Activated naive CD8-positive, alpha-beta T cell treated with anti-CD3 and anti-CD28 coated beads, Interleukin-2, amount 50 U/mL, for 16 hours (primary cell): ENCODE data around the gene PDRG1.

Experiments used
- DNase-seq: peaks from one replicate; pipeline ENCODE4 v3.0.0-alpha.2; 2020; ENCODE audit warnings: low read depth, low spot score

The PDRG1 gene

DNA sequence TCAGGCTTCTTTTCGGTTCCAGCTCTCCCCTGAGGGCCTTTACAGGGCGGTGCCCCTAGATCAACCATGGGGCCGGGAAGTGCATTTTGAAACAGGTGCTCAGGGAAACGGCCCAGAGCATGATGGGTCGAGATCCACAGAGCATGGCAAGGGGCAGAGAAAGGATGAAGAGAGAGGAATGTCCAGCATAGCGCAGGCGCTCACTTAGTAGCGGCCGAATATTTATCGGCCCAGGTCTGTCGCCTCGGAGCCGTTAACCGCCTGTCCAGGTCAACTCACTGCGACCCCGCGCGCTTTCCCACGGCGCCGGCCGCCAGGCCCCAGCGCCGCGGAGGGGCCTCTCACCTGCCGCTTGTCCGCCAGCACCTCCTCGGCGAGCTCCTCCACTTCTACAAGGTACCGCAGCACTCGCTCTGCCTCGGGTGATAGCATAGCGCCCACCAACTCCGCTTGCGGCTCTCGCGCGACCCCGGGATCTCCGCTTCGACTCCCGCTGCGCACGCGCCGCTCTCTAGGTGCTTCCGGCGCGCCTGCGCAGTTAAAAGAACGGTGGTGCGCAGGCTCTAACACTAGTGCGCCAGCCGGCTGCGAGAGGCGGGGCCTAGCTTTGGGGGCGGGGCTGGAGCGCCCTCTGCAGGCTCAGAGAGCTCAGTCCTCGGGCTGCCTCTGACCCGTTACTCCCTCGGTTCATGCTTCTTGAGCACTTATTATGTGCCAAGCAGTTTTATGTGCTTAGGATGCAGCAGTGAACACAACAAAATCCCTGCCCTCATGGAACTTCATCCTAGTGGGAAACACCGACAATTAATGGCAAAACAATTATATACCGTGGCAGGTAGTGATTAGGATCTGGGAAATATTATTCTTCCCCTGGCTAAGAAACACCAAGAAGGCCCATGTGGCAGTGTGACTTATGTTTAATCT lies at the start of gene PDRG1:
Gene PDRG1 (minus strand): TSS at position 517 of the 924 bp plus-strand sequence. CDS start 85 bp downstream, at position 432.
- DNase-seq, result peak; percentile 95

DNA sequence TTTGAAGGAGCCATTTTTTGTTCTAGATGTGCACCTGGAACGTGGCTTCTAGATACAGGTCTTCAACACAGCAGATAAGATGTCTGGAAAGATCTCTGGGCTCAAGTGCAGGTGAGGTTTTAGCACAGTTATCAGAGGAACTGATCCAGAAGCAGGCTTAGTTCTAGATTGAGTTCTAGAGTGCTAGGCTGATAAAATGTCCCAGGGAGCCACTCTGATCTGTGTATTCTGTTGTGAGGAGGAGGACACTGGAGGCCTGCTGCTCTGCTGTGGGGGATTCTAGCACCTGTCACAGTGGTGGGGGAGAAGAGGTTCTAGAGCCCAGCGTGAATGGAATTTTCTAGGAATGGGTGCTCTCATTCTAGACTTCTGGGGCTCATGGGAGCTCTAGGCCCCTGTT lies 46.4 kb upstream of the PDRG1 start:
- no peak for DNase-seq

GRCh38 chr20:31996996-31997395 lies 45.1 kb upstream of the PDRG1 start:
- no peak for DNase-seq

- DNase-seq, result no peak
Measured at GRCh38 chr20:31992086-31992485, 40.2 kb upstream of the PDRG1 start.

- no peak for DNase-seq
Measured at GRCh38 chr20:31991339-31991705, 39.5 kb upstream of the PDRG1 start.

- DNase-seq, result no peak
Measured at GRCh38 chr20:31990641-31991338, 38.9 kb upstream of the PDRG1 start.

GRCh38 chr20:31989030-31989645 lies 37.3 kb upstream of the PDRG1 start:
- no peak for DNase-seq

- DNase-seq, result no peak
Measured at GRCh38 chr20:31988430-31989015, 36.7 kb upstream of the PDRG1 start.

DNA sequence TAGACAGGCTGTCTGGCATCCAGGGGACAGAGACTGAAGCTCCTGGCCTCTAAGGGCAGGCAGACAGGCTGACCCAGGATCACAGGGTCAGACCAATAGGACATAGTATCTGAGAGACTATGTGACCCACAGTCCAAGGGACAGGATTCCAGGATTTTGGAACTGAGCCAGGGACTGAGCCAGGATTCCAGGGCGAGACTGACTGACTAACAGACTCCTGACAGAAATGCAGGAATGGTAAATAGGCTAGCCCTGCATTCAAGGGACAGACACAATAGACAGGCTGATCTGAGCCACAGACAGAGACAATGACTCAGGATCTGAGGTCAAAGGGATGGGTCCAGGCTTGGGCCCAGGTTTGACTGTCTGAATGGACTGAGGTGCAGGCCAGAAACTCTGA lies 35.9 kb upstream of the PDRG1 start:
- DNase-seq, result no peak

DNA sequence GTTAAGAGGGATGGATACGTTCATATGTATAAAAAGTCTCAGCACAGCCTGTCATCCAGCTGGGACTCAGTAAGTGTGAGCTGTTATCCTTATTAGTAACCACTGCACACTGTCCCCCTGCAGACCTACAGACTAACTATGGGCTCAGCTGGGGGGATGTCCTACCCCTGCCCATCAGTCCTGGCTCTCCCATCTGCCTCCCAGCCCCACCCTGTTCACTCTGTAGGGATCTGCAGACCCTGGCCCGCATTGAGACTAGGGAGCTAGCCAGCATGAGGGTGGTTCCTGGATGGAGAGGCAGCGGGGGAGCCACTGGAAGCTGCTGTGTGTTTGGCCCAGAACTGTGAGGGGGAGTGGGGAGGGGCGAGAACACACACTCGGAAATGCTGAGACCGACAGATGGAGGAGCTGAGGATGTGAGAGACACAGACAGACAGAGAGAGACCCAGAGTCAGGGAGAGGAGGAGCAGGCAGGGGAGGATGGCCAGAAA lies 33.2 kb upstream of the PDRG1 start:
- DNase-seq, result no peak

GRCh38 chr20:31981784-31982183 lies 29.9 kb upstream of the PDRG1 start:
- no peak for DNase-seq

- no peak for DNase-seq
Measured at GRCh38 chr20:31979713-31980426, 28.0 kb upstream of the PDRG1 start.

GRCh38 chr20:31977080-31977479 lies 25.2 kb upstream of the PDRG1 start:
- no peak for DNase-seq

- DNase-seq, result no peak
Measured at GRCh38 chr20:31975874-31976273, 24.0 kb upstream of the PDRG1 start.

DNA sequence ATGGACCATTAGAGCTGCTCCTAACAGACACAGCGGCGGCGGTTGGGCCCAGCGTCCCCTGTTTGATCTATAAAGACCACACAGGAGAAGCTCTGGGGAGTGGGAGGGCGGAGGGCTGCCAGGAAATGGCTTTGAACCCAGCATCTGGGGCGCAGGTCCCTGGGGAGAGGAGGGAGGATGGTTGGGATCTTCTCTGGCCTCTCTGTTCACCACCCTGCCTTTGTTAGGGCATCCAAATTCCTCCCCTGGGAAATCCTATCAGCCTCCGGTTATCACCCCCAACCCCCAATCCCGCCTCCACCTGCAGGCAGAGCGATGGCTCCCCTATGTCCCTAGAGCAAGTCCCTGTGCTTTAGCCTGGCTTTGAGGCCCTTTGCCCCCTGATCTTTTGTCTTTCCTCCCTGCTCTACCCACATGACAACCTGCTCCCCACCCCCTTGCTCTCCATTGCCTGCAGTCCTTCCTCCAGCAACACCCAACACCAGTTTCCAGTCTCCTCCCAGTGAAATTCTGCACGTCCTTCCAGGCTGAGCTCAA lies 23.2 kb upstream of the PDRG1 start:
- DNase-seq, result no peak

- DNase-seq, result no peak
Measured at GRCh38 chr20:31974296-31974695, 22.4 kb upstream of the PDRG1 start.

GRCh38 chr20:31972471-31973021 lies 20.7 kb upstream of the PDRG1 start:
- DNase-seq, result no peak

GRCh38 chr20:31969991-31970390 lies 18.1 kb upstream of the PDRG1 start:
- DNase-seq, result no peak

GRCh38 chr20:31968291-31969126 lies 16.7 kb upstream of the PDRG1 start:
- peak; percentile 66 for DNase-seq

GRCh38 chr20:31967830-31968249 lies 16.0 kb upstream of the PDRG1 start, which contains the start of gene XKR7:
XKR7 (plus strand) TSS chr20:31968151; CDS start chr20:31968176, 25 bp downstream.
- no peak for DNase-seq
